NB4 (cell line): Measurements from ENCODE around the gene HEXIM1.

Experiments
- CTCF ChIP-seq: IDR thresholded peaks from one replicate; pipeline ENCODE4 v1.5.1; 2012; ENCODE audit warnings: low read depth, low read length
- POLR2A ChIP-seq: IDR thresholded peaks from 2 replicates; pipeline ENCODE4 v1.6.1; 2011; ENCODE audit warnings: mild to moderate bottlenecking; ENCODE audit not compliant: insufficient read length; ENCODE audit errors: extremely low read depth

DNA sequence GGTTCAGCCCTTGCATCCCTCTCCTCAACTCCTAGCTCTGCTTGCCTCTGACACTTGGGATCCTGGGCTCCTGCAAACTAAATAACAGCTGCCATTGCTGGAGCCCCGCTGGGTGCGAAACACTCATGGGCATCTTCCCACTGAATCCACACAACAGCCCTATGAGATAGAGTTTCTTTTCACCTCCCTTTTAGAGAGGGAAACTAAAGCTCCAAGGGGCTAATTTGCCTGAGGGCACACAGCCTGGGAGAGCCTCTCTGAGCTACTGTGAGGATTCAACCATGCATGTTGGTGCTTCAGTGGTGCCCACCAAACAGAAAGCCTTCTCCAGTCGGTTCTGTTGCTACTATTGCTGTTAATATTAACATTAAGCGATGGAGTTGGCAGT lies 8.7 kb upstream of the HEXIM1 start:
- TF ChIP-seq CTCF: no peak
- no peak for TF ChIP-seq POLR2A
